ENCODE results near the gene SLX4IP. TPM values are rescaled to one million over a fixed set of nuclear protein-coding genes. Genes with fewer than 3 reads are reported as not detected.

SLX4IP gene
- total RNA-seq, 1 experiment from 2014 or later, result 11.1 TPM

DNA sequence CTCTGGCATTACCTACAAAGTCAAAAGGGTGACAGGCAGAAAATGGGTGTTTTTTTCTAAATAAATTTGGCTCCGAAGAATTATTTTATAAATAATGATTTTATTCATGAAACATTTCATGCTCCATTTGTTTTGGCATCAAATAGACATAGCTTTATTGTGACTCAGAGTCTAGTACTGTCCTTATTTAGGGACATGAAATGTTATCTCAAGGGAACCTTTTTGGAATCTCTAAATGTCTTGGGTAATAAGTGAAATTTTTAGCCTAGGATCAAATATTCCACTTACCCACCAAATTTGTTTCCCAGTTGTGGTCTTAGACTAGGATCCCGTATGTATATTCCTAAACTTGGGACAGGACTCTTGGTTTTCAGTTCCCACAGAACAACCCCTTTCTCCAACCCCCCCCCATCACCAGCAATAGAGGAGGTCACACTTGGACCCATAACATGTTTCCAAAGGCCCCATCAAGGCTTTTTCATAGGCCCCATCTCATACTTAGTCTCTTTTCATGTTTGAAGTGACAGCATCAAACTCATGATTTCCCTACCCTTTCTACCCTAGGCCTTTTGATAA, 156.9 kb downstream of the SLX4IP start:
- BruUV-seq (replicated peaks), result no TSS peak
- intact Hi-C loops (cut with micrococcal nuclease), result no loop called here
- CTCF ChIA-PET, result no interaction called here

More for the DNA sequence above, 156.9 kb downstream of the SLX4IP start:
- ChIA-PET RAD21 (ENCODE audit: low non-redundant PET in 1 of 2, low total read pairs in 2 of 2, uncharacterized antibody in 2 of 2, unreplicated experiment in 2 of 2) (no interaction called here), POLR2A (no interaction called here)
- ATAC-seq (no peak), DNase-seq (ENCODE audit: low read depth, low spot score) (no peak)
- Histone ChIP-seq H4K20me1 (ENCODE audit: insufficient read depth) (no peaks in the 10 kb centered on the region), H3K79me2 (ENCODE audit: insufficient read depth, low read length) (no peaks in the 10 kb centered on the region), H3K27me3 (ENCODE audit: insufficient read depth, low read length) (no peaks in the 10 kb centered on the region), H3K9ac (ENCODE audit: low read length) (no peak overlapping the region), H3K36me3 (ENCODE audit: control insufficient read depth in 1 of 2, insufficient read depth in 2 of 2, low read length in 2 of 2) (no peaks in the 10 kb centered on the region), H3K27ac (ENCODE audit: low read depth, low read length) (no peak overlapping the region), H3K4me3 (replicated peaks in 1 of 2; ENCODE audit: low read depth in 1 of 2, low read length in 2 of 2) (no peak overlapping the region), H3K4me2 (ENCODE audit: low read length) (no peak overlapping the region), H3K4me1 (ENCODE audit: control insufficient read depth in 1 of 2, insufficient read depth in 2 of 2, low read length in 2 of 2) (peaks cover 29 to 36% of the 10 kb centered on the region in 2 experiments), H2AFZ (ENCODE audit: low read depth, low read length, poor library complexity, severe bottlenecking) (no peak overlapping the region), H3K9me2 (ENCODE audit: insufficient read depth) (no peaks in the 10 kb centered on the region), H3K9me3 (ENCODE audit: control insufficient read depth in 1 of 2, insufficient read depth in 1 of 2, low read depth in 1 of 2, low read length in 2 of 2) (no peaks in the 10 kb centered on the region)
- TF ChIP-seq ZBTB33 (IDR thresholded peaks at IDR 0.05; ENCODE audit: extremely low read depth, insufficient replicate concordance, low read length) (no peak), POLR2A (IDR thresholded peaks at IDR 0.05; ENCODE audit: borderline replicate concordance, extremely low read depth, insufficient read depth, insufficient read length) (no peak), SP1 (IDR thresholded peaks at IDR 0.05; ENCODE audit: low read depth) (no peak), REST (IDR thresholded peaks at IDR 0.05; ENCODE audit: low read depth) (no peak), CTCF (IDR thresholded peaks at IDR 0.05 in 2 of 3, conservative IDR thresholded peaks at IDR 0.05 in 1 of 3; ENCODE audit: borderline replicate concordance in 1 of 3, insufficient read depth in 1 of 3, low read depth in 2 of 3, low read length in 2 of 3) (no peak), FOSL1 (IDR thresholded peaks at IDR 0.05; ENCODE audit: low read depth) (no peak), ATF3 (IDR thresholded peaks at IDR 0.05) (no peak)

All from HCT116 (cell line).